GM21423 (cell line): ENCODE data around the gene PRSS57.
A peak's percentile ranks its signal among the peaks of the same experiment; 100 is the strongest.
"Not testable (repeated sequence)": the region's sequence is repeated elsewhere in the genome, so short reads cannot be mapped to it uniquely, and the experiment has no call there.

ENCODE experiments used
- ATAC-seq: cut with Tn5 transposase; IDR thresholded peaks from one replicate; pipeline ENCODE4 v1.9.1; 2021; ENCODE audit warnings: mild to moderate bottlenecking, moderate library complexity; ENCODE audit not compliant: unreplicated experiment

PRSS57 gene

DNA sequence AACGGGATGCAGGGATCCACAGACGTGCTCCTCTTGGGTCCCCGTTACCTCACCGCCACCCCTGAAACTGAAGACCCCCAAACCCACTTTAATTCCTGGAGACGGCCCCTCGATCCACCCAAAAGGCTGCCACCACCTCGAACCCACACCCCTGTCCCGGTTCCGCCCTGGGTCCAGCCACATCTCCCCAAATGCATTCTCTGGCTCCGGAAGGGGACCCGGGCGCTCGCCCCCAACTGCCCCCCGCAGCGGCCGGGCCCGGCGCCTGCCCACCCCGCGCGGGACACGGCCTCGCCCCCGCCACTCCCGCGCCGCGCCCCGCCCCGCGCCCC lies 19.3 kb downstream of the PRSS57 start:
- no peak for ATAC-seq

DNA sequence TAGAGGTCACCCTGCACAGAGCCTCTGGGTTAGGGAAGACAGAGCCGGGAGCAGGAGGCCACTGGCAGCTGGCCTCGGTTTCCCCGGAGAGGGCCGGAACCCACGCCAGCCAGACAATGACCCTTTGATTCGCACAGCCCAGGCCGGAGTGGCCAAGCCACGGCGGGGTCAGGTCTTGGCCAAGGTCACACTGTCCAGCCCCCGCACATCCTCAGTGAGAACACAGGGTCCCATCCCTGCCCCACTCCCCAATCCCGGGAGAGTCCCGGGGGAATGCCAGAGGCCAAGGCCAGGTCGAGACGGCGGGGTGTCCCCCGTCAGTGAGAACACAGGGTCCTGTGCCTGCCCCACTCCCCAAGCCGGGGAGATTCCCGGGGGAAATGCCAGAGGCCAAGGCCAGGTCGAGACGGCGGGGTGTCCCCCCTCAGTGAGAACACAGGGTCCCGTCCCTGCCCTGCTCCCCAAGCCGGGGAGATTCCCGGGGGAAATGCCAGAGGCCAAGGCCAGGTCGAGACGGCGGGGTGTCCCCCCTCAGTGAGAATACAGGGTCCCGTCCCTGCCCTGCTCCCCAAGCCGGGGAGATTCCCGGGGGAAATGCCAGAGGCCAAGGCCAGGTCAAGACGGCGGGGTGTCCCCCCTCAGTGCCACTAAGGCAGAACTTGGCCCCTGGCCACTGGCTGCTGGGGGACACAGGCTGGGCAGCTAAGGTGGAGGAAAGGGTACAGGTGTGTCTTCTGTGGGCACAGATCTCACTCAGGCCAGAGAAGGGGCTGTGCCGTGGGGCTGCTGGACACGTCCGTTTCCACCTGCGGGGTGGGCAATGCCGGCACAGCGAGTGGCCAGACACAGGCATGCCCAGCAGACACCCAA lies 20.7 kb downstream of the PRSS57 start:
- ATAC-seq = no peak

DNA sequence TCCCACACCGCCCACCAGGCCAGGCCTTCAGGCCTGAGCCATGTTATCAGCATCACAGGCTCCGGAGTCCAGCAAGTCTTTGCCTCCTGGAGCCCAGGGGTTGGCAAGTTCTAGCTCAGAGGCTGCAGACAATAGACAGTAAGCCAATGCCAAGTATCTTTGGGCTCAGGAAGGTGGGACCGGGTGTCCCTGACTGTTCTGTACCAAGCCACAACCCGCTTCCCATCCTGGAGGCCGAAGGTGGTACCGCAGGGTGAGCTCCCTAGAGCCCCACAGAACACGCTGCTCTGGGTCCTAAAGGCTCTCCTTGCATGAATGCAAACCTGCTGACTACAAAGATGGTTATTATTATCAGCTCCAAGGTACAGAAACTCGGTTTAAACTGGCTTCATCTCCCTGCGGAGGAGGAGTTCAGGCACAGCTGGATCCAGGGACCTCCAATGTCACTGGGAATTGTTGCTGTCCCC lies 24.6 kb downstream of the PRSS57 start:
- ATAC-seq = no peak

DNA sequence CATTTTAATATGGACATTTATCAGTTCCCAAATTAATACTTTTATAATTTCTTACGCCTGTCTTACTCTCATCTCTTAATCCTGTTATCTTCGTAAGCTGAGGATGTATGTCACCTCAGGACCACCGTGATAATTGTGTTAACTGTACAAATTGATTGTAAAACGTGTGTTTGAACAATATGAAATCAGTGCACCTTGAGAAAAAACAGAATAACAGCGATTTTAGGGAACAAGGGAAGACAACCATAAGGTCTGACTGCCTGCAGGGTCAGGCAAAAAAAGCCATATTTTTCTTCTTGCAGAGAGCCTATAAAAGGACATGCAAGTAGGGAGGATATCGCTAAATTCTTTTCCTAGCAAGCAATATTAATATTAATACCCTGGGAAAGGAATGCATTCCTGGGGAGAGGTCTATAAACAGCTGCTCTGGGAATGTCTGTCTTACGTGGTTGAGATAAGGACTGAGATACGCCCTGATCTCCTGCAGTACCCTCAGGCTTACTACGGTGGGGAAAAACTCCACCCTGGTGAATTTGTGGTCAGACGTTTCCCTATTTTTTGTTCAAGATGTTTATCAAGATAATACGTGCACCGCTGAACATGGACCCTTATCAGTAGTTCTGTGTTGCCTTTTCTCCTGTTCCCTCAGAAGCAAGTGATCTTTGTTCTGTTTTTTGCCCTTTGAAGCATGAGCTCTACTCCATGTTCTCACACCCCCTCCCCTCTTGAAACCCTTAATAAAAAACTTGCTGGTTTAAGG lies 26.4 kb downstream of the PRSS57 start:
- ATAC-seq = not testable (repeated sequence)

DNA sequence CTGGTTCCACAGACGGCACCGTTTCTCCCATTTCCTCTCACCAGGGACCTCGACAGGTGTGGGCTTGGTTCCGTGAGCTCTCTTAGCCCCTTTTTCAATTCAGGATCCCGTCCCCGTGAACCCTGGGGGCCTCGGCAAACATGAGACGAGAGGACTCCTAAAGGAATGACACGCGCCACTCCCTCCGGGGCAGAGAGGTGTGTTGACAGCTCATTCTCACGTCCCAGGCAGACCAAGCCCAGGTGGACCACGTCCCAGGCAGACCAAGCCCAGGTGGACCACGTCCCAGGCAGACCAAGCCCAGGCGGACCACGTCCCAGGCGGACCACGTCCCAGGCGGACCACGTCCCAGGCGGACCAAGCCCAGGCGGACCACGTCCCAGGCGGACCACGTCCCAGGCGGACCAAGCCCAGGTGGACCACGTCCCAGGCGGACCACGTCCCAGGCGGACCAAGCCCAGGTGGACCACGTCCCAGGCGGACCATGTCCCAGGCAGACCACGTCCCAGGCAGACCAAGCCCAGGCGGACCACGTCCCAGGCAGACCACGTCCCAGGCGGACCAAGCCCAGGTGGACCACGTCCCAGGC lies 28.2 kb downstream of the PRSS57 start:
- not testable (repeated sequence) for ATAC-seq

DNA sequence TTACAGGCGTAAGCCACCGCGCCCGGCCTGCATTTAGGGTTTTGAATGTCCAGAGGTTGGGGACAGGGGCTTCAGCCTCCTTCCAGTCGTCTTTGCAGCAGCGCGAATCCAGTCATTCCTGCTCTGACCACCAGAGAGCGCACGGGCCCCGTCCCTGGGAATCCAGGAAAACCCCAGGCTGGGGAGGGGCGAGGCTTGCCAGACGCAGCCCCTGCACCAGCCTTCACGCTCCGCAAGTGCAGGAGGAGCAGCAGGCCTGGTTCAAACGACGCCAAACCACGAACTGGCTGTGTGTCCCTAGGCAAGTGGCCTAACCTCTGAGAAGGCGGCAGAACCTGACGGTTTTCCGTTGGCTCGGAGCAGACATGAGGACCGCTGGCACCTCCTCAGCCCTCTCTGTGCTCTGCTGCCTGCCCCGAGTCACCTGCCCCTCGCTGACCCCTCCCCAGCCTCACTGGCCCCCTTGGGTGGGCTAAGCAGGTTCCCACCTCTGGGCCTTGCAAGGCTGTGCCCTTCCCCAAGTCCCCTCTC lies 30.3 kb downstream of the PRSS57 start:
- ATAC-seq = no peak

DNA sequence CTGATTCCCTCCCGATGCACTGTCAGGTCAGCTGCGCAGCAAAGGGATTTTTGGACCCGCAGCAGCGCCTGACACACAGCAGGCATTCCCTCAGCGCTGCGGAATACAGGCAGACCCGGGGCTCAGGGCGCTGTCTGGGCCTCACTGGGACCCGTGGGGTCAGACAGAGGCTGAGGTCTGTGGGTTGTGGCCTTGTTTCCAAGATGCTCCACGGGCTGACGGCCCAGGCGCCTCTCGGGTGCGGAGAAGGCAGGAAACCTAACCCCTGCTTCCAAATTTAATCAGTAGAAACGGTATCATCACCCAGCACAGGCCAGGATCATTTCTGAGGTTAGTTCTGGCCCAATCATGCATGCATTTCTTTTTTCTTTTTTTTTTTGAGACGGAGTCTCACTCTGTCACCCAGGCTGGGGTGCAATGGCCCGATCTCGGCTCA lies 31.6 kb downstream of the PRSS57 start:
- no peak for ATAC-seq

DNA sequence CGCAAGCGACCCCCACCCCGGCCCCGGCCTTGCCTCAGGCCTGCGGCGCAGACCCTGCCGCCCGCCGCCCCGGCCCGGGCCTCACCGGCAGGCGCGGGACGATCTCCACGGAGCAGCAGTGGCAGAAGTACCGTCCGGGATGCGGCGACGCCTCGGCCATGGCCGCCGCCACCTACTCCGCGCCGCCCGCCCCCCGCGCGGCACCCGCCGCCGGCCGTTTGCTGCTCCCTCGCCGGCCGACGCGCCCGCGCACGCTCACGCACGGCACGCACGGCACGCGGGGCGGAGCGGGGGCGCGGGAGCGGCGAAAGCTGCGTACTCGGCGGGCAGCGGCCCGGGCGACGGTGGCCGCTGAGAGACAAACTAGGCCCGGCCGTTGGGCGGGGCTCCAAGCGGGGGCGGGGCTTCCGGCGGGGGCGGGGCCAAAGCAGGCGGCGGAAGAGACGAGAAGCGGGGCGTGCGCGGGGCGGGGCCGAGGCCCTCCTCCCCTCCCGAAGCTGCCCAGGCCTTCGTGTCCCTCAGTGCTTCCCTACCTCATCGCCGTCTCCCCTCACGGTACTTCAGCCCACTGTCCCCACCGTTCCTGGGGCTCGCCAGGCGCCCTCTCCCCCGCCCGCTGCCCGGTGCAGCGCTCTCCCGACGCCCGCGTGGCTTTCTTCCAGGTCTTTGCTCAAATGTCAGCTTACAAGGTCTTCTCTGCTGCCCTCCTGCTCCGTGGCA lies 32.1 kb downstream of the PRSS57 start, which contains the start of gene RNF126:
Gene RNF126, minus strand, starts transcription at position 253 of the 720 bp plus-strand sequence. Its CDS starts 93 bp downstream, at position 160.
- ATAC-seq = peak; percentile 52

DNA sequence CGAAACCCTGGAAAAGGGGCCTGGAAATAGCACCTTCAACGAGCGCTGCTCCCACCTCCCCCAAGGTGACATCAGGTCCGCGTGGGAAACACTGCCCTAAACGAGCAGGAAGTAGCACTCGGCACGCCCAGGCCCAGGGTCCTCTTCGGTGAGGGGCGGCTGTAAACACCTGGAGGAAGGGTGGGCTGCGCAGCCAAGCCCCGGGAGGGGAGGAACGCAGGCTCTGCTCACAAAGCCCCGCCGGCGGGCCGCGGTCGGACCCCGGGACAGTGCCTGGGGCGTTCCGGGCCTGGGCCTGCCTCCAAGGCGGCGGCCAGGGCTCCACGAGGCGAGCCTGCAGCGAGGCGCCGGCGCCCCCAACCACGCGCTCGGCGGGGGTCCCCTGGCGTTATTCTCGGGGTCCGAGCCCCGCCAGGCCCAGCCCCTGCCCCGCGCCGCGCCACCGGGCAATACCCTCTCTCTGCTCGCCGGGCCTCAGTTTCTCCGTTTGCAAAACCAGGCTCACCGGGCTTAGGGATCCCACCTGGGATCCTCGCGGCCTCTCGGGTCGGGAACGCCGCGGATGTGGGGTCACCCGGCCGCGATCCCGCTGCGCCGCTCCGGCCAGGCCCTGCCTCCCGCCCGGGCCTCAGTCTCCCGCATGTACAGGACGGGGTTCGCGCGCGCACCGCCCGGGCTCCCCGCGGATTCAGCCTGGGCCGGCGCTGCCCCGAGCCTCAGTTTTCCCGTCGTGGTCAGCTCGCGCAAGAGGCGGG lies 32.9 kb downstream of the PRSS57 start:
- ATAC-seq = peak; percentile 12

DNA sequence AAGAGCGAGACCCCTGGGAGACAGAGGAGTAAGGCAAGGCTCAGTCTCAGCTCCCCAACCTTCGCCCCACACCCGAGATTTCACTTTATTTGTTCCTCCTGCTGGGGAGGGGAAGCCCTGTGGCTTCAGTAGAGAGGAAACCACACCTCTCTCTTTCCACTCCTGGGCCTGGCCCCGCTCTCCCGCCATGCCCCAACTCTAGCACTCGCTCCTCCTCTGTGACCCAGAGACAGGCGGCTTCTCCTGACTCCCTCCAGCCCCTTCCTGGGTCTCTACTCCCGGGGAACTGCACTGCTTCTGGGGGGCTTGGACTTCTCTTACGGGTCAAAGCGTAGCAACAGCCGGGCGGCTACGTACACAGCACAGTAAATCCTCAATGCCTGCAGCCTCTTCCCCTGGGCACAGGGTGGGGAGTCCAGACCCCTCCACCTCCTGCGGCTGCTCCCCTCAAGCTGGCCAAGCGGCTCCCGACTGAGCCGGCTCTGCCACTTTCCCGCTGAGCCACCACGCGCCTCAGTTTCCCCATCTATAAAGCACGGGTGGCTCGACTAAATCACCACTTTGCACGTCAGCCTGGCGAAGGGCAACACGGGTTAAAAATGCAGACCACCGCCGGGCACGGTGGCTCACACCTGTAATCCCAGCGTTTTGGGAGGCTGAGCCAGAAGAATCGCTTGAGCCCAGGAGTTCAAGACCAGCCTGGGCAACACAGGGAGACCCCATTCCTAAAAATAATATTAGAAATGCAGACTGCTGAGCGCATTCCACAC lies 33.6 kb downstream of the PRSS57 start:
- ATAC-seq = peak; percentile 25

DNA sequence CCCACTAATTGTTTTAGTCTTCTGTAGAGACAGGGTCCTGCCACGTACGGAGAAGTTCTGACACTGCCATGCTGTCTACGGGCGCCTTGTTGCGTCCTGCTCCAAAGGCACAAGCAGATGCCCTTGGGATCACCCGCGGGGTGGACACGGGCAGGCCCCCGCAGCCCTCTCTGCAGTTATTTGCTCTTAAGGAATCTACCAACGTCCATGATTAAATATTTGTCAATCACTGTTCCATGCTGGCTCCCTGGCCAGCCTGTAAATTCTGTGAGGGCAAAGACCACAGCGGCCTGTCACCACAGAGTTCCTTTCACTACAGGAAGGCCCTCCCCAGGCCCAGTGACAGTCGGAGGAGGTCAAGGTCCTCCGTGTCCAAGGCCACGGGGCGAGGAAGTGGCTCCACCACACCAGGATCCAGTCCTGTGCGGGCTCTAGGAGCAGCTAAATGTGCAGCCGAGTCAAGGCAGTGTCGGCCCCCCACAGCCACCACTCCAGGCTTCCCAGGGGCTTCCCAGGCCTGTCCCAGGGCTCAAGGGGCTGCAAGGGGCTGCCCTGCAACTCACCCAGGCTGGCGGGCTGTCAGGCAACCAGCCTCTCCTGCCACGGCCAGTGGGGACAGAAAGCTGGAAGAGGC lies 34.3 kb downstream of the PRSS57 start:
- ATAC-seq = no peak

DNA sequence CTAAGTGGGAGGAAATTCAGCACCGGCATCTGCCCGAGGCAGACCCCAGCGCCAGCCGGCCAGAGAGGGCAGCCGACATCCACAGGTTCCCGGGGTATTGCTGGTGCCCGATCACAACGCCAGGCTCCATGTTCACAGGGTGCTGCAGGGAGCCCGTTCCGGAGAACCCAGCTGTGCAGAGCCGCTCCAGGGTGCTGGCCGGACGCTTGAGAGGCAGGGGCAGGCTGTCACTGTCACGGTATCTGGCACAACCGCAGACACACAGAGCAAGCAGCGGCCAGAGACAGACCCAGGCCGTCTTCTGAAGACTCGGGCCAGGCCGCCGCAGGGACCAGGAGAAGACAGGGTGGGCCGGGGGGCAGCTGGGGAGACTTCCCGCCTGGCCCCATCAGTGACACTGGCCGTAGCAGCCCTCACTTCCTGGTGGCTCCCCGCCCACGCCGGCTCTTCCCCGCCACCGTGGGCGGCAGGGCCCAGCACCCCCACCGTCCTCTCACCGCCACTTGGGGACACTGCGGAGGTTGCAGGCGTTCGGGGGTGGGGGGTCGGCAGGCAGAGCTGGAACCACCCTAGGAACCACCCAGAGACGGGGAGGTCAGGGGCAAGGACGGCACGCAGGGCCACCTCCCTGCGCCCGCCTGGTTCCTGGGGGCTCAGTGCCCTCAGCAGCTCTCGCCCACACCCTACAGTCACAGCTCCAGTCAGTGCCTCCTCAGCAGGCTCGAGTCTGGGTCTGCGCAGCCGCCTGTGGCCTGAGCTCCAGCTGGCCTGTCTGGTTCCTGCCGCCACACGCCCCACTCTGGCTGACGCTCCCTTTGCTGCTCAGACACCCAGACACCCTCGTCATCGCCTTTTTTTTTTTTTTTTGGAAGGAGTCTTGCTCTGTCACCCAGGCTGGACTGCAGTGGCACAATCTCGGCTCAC lies 36.1 kb downstream of the PRSS57 start:
- ATAC-seq = no peak

DNA sequence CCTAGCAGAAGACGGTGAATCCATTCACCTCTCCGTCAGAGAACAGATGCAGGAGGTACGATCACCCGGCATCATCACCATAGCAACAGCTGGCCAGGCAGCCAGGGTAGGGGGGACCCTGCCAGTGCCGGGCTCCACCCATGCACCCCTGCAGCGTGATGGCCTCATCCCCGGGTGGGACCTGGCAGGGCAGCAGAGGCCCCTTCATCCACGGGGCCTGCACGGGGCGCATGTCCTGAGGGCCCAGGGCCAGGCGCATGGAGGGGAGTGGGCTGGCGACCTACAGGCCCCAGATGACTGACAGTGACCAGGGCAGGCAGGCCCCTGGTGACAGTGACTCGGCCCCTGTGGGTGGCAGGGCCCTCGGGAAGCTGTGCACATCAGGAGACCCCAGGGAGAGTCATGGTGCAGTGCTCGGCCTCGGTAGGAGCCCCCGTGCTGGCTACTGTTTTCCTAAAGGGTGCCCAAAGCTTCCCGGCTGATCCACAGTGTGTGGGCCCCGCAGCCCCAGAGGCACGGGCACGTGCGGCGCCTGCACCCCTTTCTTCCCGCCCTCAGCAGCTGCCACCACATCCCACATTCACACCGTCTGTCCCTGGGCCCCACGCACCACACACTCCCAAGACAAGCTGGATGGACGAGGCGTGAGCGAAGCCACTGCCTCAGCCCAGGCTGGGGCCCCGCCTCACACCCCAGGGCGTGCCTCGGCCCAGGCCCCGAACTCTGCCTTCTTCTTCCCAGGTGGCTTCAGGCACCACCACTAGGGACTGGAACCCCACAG lies 37.0 kb downstream of the PRSS57 start:
- no peak for ATAC-seq

DNA sequence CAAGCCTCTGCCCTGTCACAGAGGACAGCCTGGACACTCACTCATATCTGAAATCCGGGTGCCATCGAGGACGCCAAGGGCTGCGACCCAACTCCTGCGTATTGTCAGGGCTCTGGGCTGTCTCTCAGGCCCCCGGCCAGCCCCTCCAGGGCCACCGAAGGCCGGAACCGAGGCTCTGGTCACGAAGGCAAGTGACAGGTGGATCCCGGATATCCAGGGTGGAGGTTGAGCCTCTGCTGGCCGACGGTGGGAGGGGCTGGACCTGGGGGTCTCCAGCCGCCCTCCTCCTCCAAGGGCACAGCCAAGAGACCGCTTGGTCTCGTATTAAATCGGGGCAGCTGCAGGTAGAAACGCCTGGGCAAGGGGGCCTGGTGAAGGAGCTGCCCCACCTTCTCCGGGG lies 37.6 kb downstream of the PRSS57 start:
- ATAC-seq = no peak

DNA sequence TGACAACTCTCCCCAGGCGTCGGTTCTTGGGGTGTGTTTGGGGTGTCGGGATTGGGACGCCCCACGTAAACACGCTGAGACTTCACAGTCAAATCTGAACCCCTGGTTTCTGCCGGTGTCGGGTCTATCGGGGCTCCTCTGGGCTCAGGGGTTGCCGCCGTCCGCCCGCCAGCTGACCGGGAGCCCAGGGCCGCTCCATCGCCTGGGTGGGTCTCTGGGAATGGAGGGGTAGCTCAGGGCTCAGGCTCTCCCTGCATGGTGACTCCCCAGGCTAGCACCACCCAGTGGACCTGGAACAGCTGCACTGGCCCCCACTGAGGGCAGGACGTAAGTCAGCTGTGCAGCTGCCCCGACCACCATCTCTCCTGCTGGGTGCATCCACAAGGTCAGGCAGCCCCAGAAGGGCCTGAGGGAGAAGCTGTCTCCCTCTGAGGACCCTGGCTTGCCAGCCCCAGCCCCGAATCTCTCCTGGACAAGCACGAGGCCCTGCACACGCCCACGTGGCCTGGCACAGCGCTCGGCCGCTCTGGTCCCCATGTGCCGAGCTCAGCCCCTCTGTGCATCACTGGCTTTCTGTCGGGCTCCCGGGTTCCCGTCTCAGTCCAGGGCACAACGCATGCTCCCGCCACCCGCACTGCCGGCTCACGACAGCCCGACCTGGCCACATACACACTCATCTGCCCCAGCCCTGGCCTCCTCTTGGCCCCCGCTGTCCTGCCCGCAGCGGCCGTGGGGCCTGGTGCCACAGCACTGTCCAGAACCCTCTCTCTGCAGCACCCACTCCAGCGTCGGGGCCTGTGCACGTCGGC lies 38.3 kb downstream of the PRSS57 start:
- ATAC-seq = no peak

DNA sequence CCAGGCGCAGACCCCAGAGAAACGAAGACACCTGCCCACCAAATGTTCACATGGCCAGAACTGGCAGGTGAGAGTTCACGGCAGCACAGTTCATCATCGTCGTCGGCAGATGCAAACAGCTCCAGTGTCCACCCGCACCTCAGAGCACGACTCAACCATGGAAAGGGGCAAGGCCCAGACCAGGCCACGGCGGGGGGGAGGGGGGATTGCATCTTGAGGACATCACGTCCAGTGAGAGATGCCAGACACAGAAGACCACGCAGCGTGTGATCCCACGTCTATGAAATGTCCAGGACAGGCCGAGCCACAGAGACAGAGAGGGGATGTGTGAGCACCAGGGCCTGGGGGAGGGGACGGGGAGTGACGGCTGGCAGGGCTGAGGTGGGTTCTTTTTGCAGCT lies 39.6 kb downstream of the PRSS57 start:
- ATAC-seq = no peak
